DND-41 (cell line): ENCODE data around the gene ERCC1.

ENCODE experiments used
- ATAC-seq: fragments of 200-7000 bp; cut with Tn5 transposase; 3 replicates; pipeline ENCODE4 v1.9.1; 2021; ENCODE audit warnings: low read depth; ENCODE audit not compliant: insufficient read depth
- DNase-seq: peaks from one replicate; pipeline ENCODE4 v3.0.0-alpha.2; 2020
- H2AFZ ChIP-seq: 2 replicates; pipeline ENCODE4 v1.6.0; 2012; ENCODE audit warnings: low read depth, low read length
- H3K27ac ChIP-seq: 2 replicates; pipeline ENCODE4 v1.5.1; 2012; ENCODE audit warnings: low read length, inconsistent platforms
- H3K27me3 ChIP-seq: fragments of 200-600 bp; sonication (generic); 2 replicates; pipeline ENCODE4 v1.6.0; 2012; ENCODE audit warnings: low read length, mild to moderate bottlenecking, inconsistent platforms; ENCODE audit not compliant: insufficient read depth, poor library complexity
- H3K36me3 ChIP-seq: 2 replicates; pipeline ENCODE4 v1.5.1; 2012; ENCODE audit warnings: low read length, inconsistent platforms; ENCODE audit not compliant: insufficient read depth
- H3K4me1 ChIP-seq: 2 replicates; pipeline ENCODE4 v1.5.1; 2012; ENCODE audit warnings: mild to moderate bottlenecking, low read length; ENCODE audit not compliant: insufficient read depth
- H3K4me2 ChIP-seq: 2 replicates; pipeline ENCODE4 v1.6.0; 2012; ENCODE audit warnings: mild to moderate bottlenecking, moderate library complexity, low read length, inconsistent platforms; ENCODE audit not compliant: insufficient read depth
- H3K4me3 ChIP-seq, 2 experiments: fragments of 200-600 bp in 1 of 2; shearing (Covaris generic) in 1 of 2; 2 replicates each; pipeline ENCODE4 v1.5.1; 2012 to 2016; ENCODE audit warnings: inconsistent platforms in 2 of 2, low read length in 2 of 2, mild to moderate bottlenecking in 2 of 2, low read depth in 1 of 2, moderate library complexity in 1 of 2
- H3K79me2 ChIP-seq: 2 replicates; pipeline ENCODE4 v1.6.0; 2012; ENCODE audit warnings: low read length, inconsistent platforms; ENCODE audit not compliant: insufficient read depth
- H3K9ac ChIP-seq: 2 replicates; pipeline ENCODE4 v1.6.0; 2012; ENCODE audit warnings: low read depth, mild to moderate bottlenecking, inconsistent platforms, low read length, moderate library complexity
- H3K9me3 ChIP-seq: 2 replicates; pipeline ENCODE4 v1.5.1; 2012; ENCODE audit warnings: low read length, moderate library complexity, mild to moderate bottlenecking, inconsistent platforms; ENCODE audit not compliant: insufficient read depth, severe bottlenecking
- H4K20me1 ChIP-seq: 2 replicates; pipeline ENCODE4 v1.6.0; 2012; ENCODE audit warnings: low read length; ENCODE audit not compliant: insufficient read depth
- EZH2 ChIP-seq: IDR thresholded peaks from 3 replicates; pipeline ENCODE4 v1.6.1; 2012; ENCODE audit warnings: borderline replicate concordance, low read depth, mild to moderate bottlenecking, moderate library complexity, low read length, inconsistent platforms; ENCODE audit not compliant: severe bottlenecking
- TF ChIP-seq, protein P1 (sequence below): IDR thresholded peaks from 2 replicates; pipeline ENCODE4 v1.5.1; 2012; ENCODE audit warnings: borderline replicate concordance, low read length, moderate library complexity, mild to moderate bottlenecking; ENCODE audit not compliant: poor library complexity, severe bottlenecking; ENCODE audit errors: extremely low read depth

Gene ERCC1

DNA sequence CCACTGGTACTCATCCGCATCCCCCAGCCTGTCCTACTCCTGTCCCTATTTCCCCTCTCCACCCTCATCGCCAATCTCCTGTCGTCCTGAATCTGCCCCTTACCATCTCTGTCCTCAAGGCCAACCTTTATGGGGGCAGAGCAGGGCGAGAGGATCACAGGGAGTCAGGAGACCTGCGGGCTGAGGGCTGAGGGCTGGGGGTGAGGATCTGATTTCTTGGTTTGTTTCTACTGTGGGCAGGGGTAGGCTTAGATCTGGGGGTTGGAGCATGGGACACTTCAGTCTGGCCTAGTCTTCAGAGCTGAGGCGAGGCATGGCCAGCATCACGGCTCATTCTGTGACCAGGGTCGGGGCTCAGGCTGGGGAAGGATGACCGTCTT lies 16.5 kb upstream of the ERCC1 start:
- ATAC-seq, result no peak; the same call in 2 of the 3 replicates
- no peaks in the 10 kb centered on the region for H3K79me2 ChIP-seq
- peak overlapping the region; percentile 83 for H3K4me2 ChIP-seq
- no peaks in the 10 kb centered on the region for H3K9me3 ChIP-seq
- H3K36me3 ChIP-seq, result no peaks in the 10 kb centered on the region
- TF ChIP-seq, protein P1, sequence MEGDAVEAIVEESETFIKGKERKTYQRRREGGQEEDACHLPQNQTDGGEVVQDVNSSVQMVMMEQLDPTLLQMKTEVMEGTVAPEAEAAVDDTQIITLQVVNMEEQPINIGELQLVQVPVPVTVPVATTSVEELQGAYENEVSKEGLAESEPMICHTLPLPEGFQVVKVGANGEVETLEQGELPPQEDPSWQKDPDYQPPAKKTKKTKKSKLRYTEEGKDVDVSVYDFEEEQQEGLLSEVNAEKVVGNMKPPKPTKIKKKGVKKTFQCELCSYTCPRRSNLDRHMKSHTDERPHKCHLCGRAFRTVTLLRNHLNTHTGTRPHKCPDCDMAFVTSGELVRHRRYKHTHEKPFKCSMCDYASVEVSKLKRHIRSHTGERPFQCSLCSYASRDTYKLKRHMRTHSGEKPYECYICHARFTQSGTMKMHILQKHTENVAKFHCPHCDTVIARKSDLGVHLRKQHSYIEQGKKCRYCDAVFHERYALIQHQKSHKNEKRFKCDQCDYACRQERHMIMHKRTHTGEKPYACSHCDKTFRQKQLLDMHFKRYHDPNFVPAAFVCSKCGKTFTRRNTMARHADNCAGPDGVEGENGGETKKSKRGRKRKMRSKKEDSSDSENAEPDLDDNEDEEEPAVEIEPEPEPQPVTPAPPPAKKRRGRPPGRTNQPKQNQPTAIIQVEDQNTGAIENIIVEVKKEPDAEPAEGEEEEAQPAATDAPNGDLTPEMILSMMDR, result no peak
- TF ChIP-seq EZH2, result no peak
- peak overlapping the region in 1 of 2 experiments; percentile 65; a peak in 3 of 4 replicates for H3K4me3 ChIP-seq
- peaks cover 23% of the 10 kb centered on the region for H3K4me1 ChIP-seq
- peaks cover 4% of the 10 kb centered on the region for H3K27me3 ChIP-seq
- H3K27ac ChIP-seq, result no peak overlapping the region
- no peak for DNase-seq
- H4K20me1 ChIP-seq, result no peaks in the 10 kb centered on the region
- H3K9ac ChIP-seq, result peak overlapping the region; percentile 69; the same call in 1 of the 2 replicates
- H2AFZ ChIP-seq, result peak overlapping the region; percentile 54

DNA sequence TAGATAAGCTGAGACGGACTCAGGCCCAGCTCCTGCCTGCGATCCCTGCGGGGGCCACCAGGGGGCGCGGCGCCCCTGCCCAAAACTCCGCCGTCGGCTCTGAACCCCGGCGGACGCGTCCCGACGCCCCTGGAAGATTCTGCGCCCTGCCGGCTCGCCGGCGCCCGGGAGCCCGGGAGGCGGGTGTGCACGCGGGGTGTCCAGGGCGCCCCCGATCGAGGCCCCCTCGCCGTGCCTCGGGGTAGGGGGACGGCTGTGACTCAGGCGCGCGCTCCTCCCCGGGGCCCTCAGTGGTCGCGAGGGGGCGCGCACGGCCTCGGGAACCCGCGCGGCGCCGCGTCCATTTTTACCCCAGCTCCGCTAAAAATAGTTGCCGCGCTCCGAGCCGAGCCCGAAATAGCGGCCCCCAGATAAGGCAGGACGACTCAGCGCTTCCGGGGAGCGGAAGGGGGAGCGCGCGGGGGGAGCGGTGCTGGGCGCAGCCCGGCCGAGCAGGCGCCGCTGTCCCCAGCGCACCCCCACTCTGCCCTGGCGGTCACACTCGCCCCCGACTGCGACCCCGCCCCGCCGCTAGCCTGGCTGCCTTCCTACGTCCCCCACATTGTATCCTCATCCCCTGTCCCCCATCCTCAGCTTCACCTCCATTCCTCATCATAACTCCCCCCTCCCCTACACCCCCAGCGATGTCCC lies 16.0 kb upstream of the ERCC1 start:
- H3K4me1 ChIP-seq, result peaks cover 23% of the 10 kb centered on the region
- peak overlapping the region; percentile 54 for H2AFZ ChIP-seq
- TF ChIP-seq EZH2, result no peak
- TF ChIP-seq, protein P1, result peak; percentile 83
- ATAC-seq (peak; percentile 85), DNase-seq (peak; percentile 79)
- no peaks in the 10 kb centered on the region for H3K36me3 ChIP-seq
- no peak overlapping the region for H3K27ac ChIP-seq
- H3K79me2 ChIP-seq, result no peaks in the 10 kb centered on the region
- H3K9me3 ChIP-seq, result no peaks in the 10 kb centered on the region
- peak overlapping the region; percentile 61 to 65; a peak in 3 of 4 replicates for H3K4me3 ChIP-seq
- H3K9ac ChIP-seq, result peak overlapping the region; percentile 69
- peaks cover 4% of the 10 kb centered on the region for H3K27me3 ChIP-seq
- peak overlapping the region; percentile 83 for H3K4me2 ChIP-seq
- H4K20me1 ChIP-seq, result no peaks in the 10 kb centered on the region

- Histone ChIP-seq H4K20me1 (no peaks in the 10 kb centered on the region), H3K36me3 (no peaks in the 10 kb centered on the region), H3K9me3 (no peaks in the 10 kb centered on the region), H3K4me1 (peaks cover 23% of the 10 kb centered on the region), H3K27ac (no peak overlapping the region), H3K9ac (peak overlapping the region; percentile 69), H3K4me2 (peak overlapping the region; percentile 83), H3K4me3 (peak overlapping the region; percentile 61 to 65; a peak in 3 of 4 replicates), H3K79me2 (no peaks in the 10 kb centered on the region), H2AFZ (peak overlapping the region; percentile 15; the same call in 1 of the 2 replicates), H3K27me3 (peaks cover 4% of the 10 kb centered on the region)
- ATAC-seq (no peak), DNase-seq (no peak)
- TF ChIP-seq, protein P1, result no peak
- TF ChIP-seq EZH2, result no peak
Measured at GRCh38 chr19:45439190-45439568, 15.5 kb upstream of the ERCC1 start.
